Subcutaneous abdominal adipose tissue (tissue), 5 donors: ENCODE data around the gene GLMN.
A peak's percentile ranks its signal among the peaks of the same experiment; 100 is the strongest.
"Not testable (repeated sequence)": the region's sequence is repeated elsewhere in the genome, so short reads cannot be mapped to it uniquely, and the experiment has no call there.

Source experiments
- H3K27ac ChIP-seq: one replicate; pipeline ENCODE4 v1.7.0; 2013; ENCODE audit warnings: low read depth, mild to moderate bottlenecking, inconsistent platforms, low read length, moderate library complexity
- H3K27me3 ChIP-seq, 5 donors: one replicate each; pipeline ENCODE4 v1.7.0; 2013; ENCODE audit warnings: low read length in 5 of 5, inconsistent platforms in 1 of 5; ENCODE audit not compliant: control insufficient read depth in 5 of 5, insufficient read depth in 4 of 5
- H3K36me3 ChIP-seq, 5 donors: one replicate each; pipeline ENCODE4 v1.7.0; 2013; ENCODE audit warnings: low read length in 5 of 5; ENCODE audit not compliant: control insufficient read depth in 5 of 5, insufficient read depth in 5 of 5
- H3K4me1 ChIP-seq, 5 donors: one replicate each; pipeline ENCODE4 v1.7.0; 2013; ENCODE audit warnings: low read length in 5 of 5, mild to moderate bottlenecking in 3 of 5, moderate library complexity in 1 of 5; ENCODE audit not compliant: control insufficient read depth in 5 of 5, insufficient read depth in 5 of 5
- H3K4me3 ChIP-seq, 5 donors: one replicate each; pipeline ENCODE4 v1.7.0; 2013; ENCODE audit warnings: low read length in 5 of 5, low read depth in 1 of 5
- H3K9ac ChIP-seq, 5 donors: one replicate each; pipeline ENCODE4 v1.7.0; 2013; ENCODE audit warnings: low read length in 5 of 5, mild to moderate bottlenecking in 4 of 5, moderate library complexity in 3 of 5
- H3K9me3 ChIP-seq, 5 donors: one replicate each; pipeline ENCODE4 v1.7.0; 2013; ENCODE audit warnings: low read length in 5 of 5; ENCODE audit not compliant: control insufficient read depth in 5 of 5
- donor health status: healthy.
- donor health status: healthy.
- donor health status: healthy.
- donor health status: healthy.
- donor health status: healthy.

Gene GLMN

GRCh38 chr1:92301021-92301420 is 2.2 kb upstream of the GLMN start:
- Histone ChIP-seq H3K4me1 (peaks cover 0 to 22% (median 16%) of the 10 kb centered on the region in 5 donors), H3K9me3 (no peaks in the 10 kb centered on the region), H3K4me3 (no peak overlapping the region), H3K27me3 (no peaks in the 10 kb centered on the region), H3K27ac (no peak overlapping the region), H3K36me3 (peaks cover 11 to 17% (median 16%) of the 10 kb centered on the region in 5 donors), H3K9ac (no peak overlapping the region)

GRCh38 chr1:92299477-92300150 is 827 bp upstream of the GLMN start:
- H3K4me3 ChIP-seq: peak overlapping the region; percentile 83 to 98 (median 91)
- no peaks in the 10 kb centered on the region for H3K9me3 ChIP-seq
- peak overlapping the region; percentile 85 to 98 (median 98) for H3K9ac ChIP-seq
- H3K36me3 ChIP-seq: peaks cover 5 to 13% (median 9%) of the 10 kb centered on the region in 5 donors
- H3K27ac ChIP-seq: peak overlapping the region; percentile 83
- peaks cover 0 to 22% (median 16%) of the 10 kb centered on the region in 5 donors for H3K4me1 ChIP-seq
- H3K27me3 ChIP-seq: no peaks in the 10 kb centered on the region

- H3K9ac ChIP-seq: peak overlapping the region; percentile 97 to 98 (median 98)
- no peaks in the 10 kb centered on the region for H3K27me3 ChIP-seq
- H3K27ac ChIP-seq: peak overlapping the region; percentile 83
- H3K36me3 ChIP-seq: peaks cover 0 to 8% (median 4%) of the 10 kb centered on the region in 5 donors
- H3K4me1 ChIP-seq: peaks cover 0 to 22% (median 16%) of the 10 kb centered on the region in 5 donors
- H3K4me3 ChIP-seq: peak overlapping the region; percentile 70 to 98 (median 91)
- H3K9me3 ChIP-seq: no peaks in the 10 kb centered on the region
Observed at GRCh38 chr1:92298213-92298572, 594 bp downstream of the GLMN start.

- Histone ChIP-seq H3K9me3 (no peaks in the 10 kb centered on the region), H3K9ac (no peak overlapping the region), H3K4me3 (no peak overlapping the region), H3K27ac (no peak overlapping the region), H3K4me1 (no peaks in the 10 kb centered on the region), H3K27me3 (no peaks in the 10 kb centered on the region), H3K36me3 (peaks cover 8 to 14% (median 14%) of the 10 kb centered on the region in 5 donors)
Observed at GRCh38 chr1:92291372-92291999, 7.3 kb downstream of the GLMN start.

- peaks cover 4 to 14% (median 12%) of the 10 kb centered on the region in 5 donors for H3K36me3 ChIP-seq
- not testable (repeated sequence) for H3K9me3 ChIP-seq, H3K4me3 ChIP-seq, H3K9ac ChIP-seq, H3K27me3 ChIP-seq, H3K27ac ChIP-seq, H3K4me1 ChIP-seq
Observed at GRCh38 chr1:92281411-92281810, 17.4 kb downstream of the GLMN start.

- H3K9me3 ChIP-seq, H3K4me3 ChIP-seq, H3K4me1 ChIP-seq, H3K27ac ChIP-seq, H3K9ac ChIP-seq, H3K27me3 ChIP-seq: not testable (repeated sequence)
- H3K36me3 ChIP-seq: peaks cover 4 to 19% (median 13%) of the 10 kb centered on the region in 5 donors
Observed at GRCh38 chr1:92279781-92280180, 19.0 kb downstream of the GLMN start.

- H3K36me3 ChIP-seq: peaks cover 12 to 33% (median 22%) of the 10 kb centered on the region in 5 donors
- H3K4me1 ChIP-seq: no peaks in the 10 kb centered on the region
- no peak overlapping the region for H3K9ac ChIP-seq
- no peak overlapping the region for H3K27ac ChIP-seq
- no peak overlapping the region for H3K4me3 ChIP-seq
- H3K9me3 ChIP-seq: no peaks in the 10 kb centered on the region
- H3K27me3 ChIP-seq: no peaks in the 10 kb centered on the region
Observed at GRCh38 chr1:92277105-92277723, 21.6 kb downstream of the GLMN start.

GRCh38 chr1:92276082-92276481 is 22.7 kb downstream of the GLMN start:
- no peaks in the 10 kb centered on the region for H3K9me3 ChIP-seq
- no peak overlapping the region for H3K9ac ChIP-seq
- H3K4me3 ChIP-seq: no peak overlapping the region
- no peaks in the 10 kb centered on the region for H3K4me1 ChIP-seq
- peaks cover 12 to 33% (median 26%) of the 10 kb centered on the region in 5 donors for H3K36me3 ChIP-seq
- H3K27ac ChIP-seq: no peak overlapping the region
- H3K27me3 ChIP-seq: no peaks in the 10 kb centered on the region

GRCh38 chr1:92274939-92275338 is 23.8 kb downstream of the GLMN start:
- Histone ChIP-seq H3K4me3 (no peak overlapping the region), H3K36me3 (peaks cover 15 to 32% (median 27%) of the 10 kb centered on the region in 5 donors), H3K9ac (no peak overlapping the region), H3K4me1 (no peaks in the 10 kb centered on the region), H3K27ac (no peak overlapping the region), H3K9me3 (no peaks in the 10 kb centered on the region), H3K27me3 (no peaks in the 10 kb centered on the region)

- H3K27me3 ChIP-seq: no peaks in the 10 kb centered on the region
- H3K27ac ChIP-seq: no peak overlapping the region
- no peaks in the 10 kb centered on the region for H3K4me1 ChIP-seq
- H3K36me3 ChIP-seq: peaks cover 11 to 31% (median 25%) of the 10 kb centered on the region in 5 donors
- no peak overlapping the region for H3K4me3 ChIP-seq
- H3K9ac ChIP-seq: no peak overlapping the region
- no peaks in the 10 kb centered on the region for H3K9me3 ChIP-seq
Observed at GRCh38 chr1:92273039-92273438, 25.7 kb downstream of the GLMN start.
